Mesenchymal stem cell (in vitro differentiated cells and primary cell): ENCODE results near the gene PLCL1.

Experiments
- DNase-seq: peaks from one replicate; pipeline ENCODE4 v3.0.0-alpha.2; 2013
- H2AFZ ChIP-seq: one replicate; pipeline ENCODE4 v1.6.1; 2013; ENCODE audit warnings: low read depth, mild to moderate bottlenecking, control low read depth, inconsistent platforms, low read length, moderate library complexity
- H2AK5ac ChIP-seq: 2 replicates; pipeline ENCODE4 v1.6.1; 2013; ENCODE audit warnings: low read length, moderate library complexity, mild to moderate bottlenecking, inconsistent platforms; ENCODE audit not compliant: severe bottlenecking
- H2BK120ac ChIP-seq: one replicate; pipeline ENCODE4 v1.6.1; 2013; ENCODE audit warnings: low read depth, mild to moderate bottlenecking, inconsistent platforms, low read length, moderate library complexity
- H2BK12ac ChIP-seq, 2 experiments: one replicate each; pipeline ENCODE4 v1.6.1; 2013; ENCODE audit warnings: inconsistent platforms in 2 of 2, low read length in 2 of 2, mild to moderate bottlenecking in 2 of 2, moderate library complexity in 2 of 2, control low read depth in 1 of 2
- H2BK15ac ChIP-seq: one replicate; pipeline ENCODE4 v1.6.1; 2013; ENCODE audit warnings: mild to moderate bottlenecking, low read depth, inconsistent platforms; ENCODE audit not compliant: poor library complexity, severe bottlenecking
- H2BK5ac ChIP-seq: 2 replicates; pipeline ENCODE4 v1.6.1; 2013; ENCODE audit warnings: low read depth, mild to moderate bottlenecking, low read length, control low read depth, inconsistent platforms; ENCODE audit not compliant: poor library complexity, severe bottlenecking
- H3K14ac ChIP-seq, 2 experiments: one replicate each; pipeline ENCODE4 v1.6.1; 2013; ENCODE audit warnings: inconsistent platforms in 2 of 2, low read length in 2 of 2, control low read depth in 1 of 2, mild to moderate bottlenecking in 1 of 2, moderate library complexity in 1 of 2
- H3K18ac ChIP-seq, 2 experiments: one replicate each; pipeline ENCODE4 v1.6.1; 2013; ENCODE audit warnings: inconsistent platforms in 2 of 2, low read length in 2 of 2, control low read depth in 1 of 2, low read depth in 1 of 2, mild to moderate bottlenecking in 1 of 2
- H3K23ac ChIP-seq, 2 experiments: one replicate each; pipeline ENCODE4 v1.6.1; 2013; ENCODE audit warnings: inconsistent platforms in 2 of 2, low read length in 2 of 2, mild to moderate bottlenecking in 2 of 2, moderate library complexity in 2 of 2, control low read depth in 1 of 2
- H3K27ac ChIP-seq: 2 replicates; pipeline ENCODE4 v1.5.1; 2013; ENCODE audit warnings: mild to moderate bottlenecking, moderate library complexity, low read length, control low read depth, inconsistent platforms; ENCODE audit not compliant: poor library complexity, severe bottlenecking
- H3K27me3 ChIP-seq, 2 experiments: 2 replicates each; pipeline versions ENCODE4 v1.6.1 to v1.7.0; 2013; ENCODE audit warnings: low read length in 2 of 2, mild to moderate bottlenecking in 2 of 2, moderate library complexity in 2 of 2, control low read depth in 1 of 2, inconsistent platforms in 1 of 2; ENCODE audit not compliant: control insufficient read depth in 1 of 2, insufficient read depth in 1 of 2
- H3K36me3 ChIP-seq, 2 experiments: 2 replicates each; pipeline versions ENCODE4 v1.6.1 to v1.7.0; 2013; ENCODE audit warnings: low read length in 2 of 2, control low read depth in 1 of 2, inconsistent platforms in 1 of 2, low read depth in 1 of 2, mild to moderate bottlenecking in 1 of 2; ENCODE audit not compliant: insufficient read depth in 2 of 2, control insufficient read depth in 1 of 2
- H3K4ac ChIP-seq, 2 experiments: one replicate each; pipeline ENCODE4 v1.6.1; 2013; ENCODE audit warnings: inconsistent platforms in 2 of 2, low read length in 2 of 2, mild to moderate bottlenecking in 2 of 2, moderate library complexity in 2 of 2, control low read depth in 1 of 2, low read depth in 1 of 2
- H3K4me1 ChIP-seq: 2 replicates; pipeline ENCODE4 v1.6.1; 2013; ENCODE audit warnings: low read depth, low read length, control low read depth; ENCODE audit not compliant: control insufficient read depth, insufficient read depth
- H3K4me2 ChIP-seq: 2 replicates; pipeline ENCODE4 v1.6.1; 2013; ENCODE audit warnings: low read length, mild to moderate bottlenecking, inconsistent platforms; ENCODE audit not compliant: poor library complexity, severe bottlenecking
- H3K4me3 ChIP-seq, 2 experiments: 2 replicates each; pipeline versions ENCODE4 v1.5.1 to v1.7.0; 2013; ENCODE audit warnings: low read length in 2 of 2, mild to moderate bottlenecking in 2 of 2, control low read depth in 1 of 2, low read depth in 1 of 2; ENCODE audit not compliant: insufficient read depth in 1 of 2
- H3K79me1 ChIP-seq: replicated peaks from 2 replicates; pipeline ENCODE4 v1.6.1; 2013; ENCODE audit warnings: mild to moderate bottlenecking, control low read depth, low read length, inconsistent platforms; ENCODE audit not compliant: poor library complexity, severe bottlenecking
- H3K9ac ChIP-seq: 2 replicates; pipeline ENCODE4 v1.7.0; 2013; ENCODE audit warnings: mild to moderate bottlenecking, low read length, moderate library complexity
- H3K9me3 ChIP-seq: 2 replicates; pipeline ENCODE4 v1.7.0; 2013; ENCODE audit warnings: mild to moderate bottlenecking, low read length; ENCODE audit not compliant: control insufficient read depth
- H4K8ac ChIP-seq: one replicate; pipeline ENCODE4 v1.6.1; 2013; ENCODE audit warnings: inconsistent platforms, mild to moderate bottlenecking, low read length, moderate library complexity
- H4K91ac ChIP-seq: one replicate; pipeline ENCODE4 v1.6.1; 2013; ENCODE audit warnings: mild to moderate bottlenecking, low read length, inconsistent platforms
- WGBS: methylation state at CpG from one replicate; pipeline ENCODE4 v1.1.7; 2013; ENCODE audit warnings: mixed read lengths; 5-methylcytosine and 5-hydroxymethylcytosine counted together

Gene PLCL1

GRCh38 chr2:197947219-197947757 is 142.9 kb downstream of the PLCL1 start:
- Histone ChIP-seq H3K18ac (no peak overlapping the region), H2BK120ac (no peak overlapping the region), H2BK12ac (no peak overlapping the region), H3K27me3 (peaks cover 0 to 7% of the 10 kb centered on the region in 2 experiments), H4K8ac (no peak overlapping the region), H3K9me3 (no peaks in the 10 kb centered on the region), H3K4me3 (no peak overlapping the region), H3K9ac (no peak overlapping the region), H3K4me1 (peaks cover 1% of the 10 kb centered on the region), H4K91ac (no peak overlapping the region), H3K36me3 (no peaks in the 10 kb centered on the region), H2BK5ac (no peak overlapping the region), H3K79me1 (no peaks in the 10 kb centered on the region), H2AK5ac (no peak overlapping the region), H2AFZ (no peak overlapping the region), H3K14ac (no peak overlapping the region), H3K4me2 (no peak overlapping the region), H3K23ac (no peak overlapping the region), H2BK15ac (no peak overlapping the region), H3K4ac (no peak overlapping the region), H3K27ac (no peak overlapping the region)
- no peak for DNase-seq
- WGBS = 79% methylated on average over 3 of the region's 3 CpGs

- H3K14ac ChIP-seq = no peak overlapping the region
- no peak overlapping the region for H3K23ac ChIP-seq
- H2AFZ ChIP-seq = no peak overlapping the region
- no peaks in the 10 kb centered on the region for H3K79me1 ChIP-seq
- no peak overlapping the region for H2BK5ac ChIP-seq
- no peak overlapping the region for H3K18ac ChIP-seq
- H3K27me3 ChIP-seq = peaks cover 0 to 7% of the 10 kb centered on the region in 2 experiments
- no peaks in the 10 kb centered on the region for H3K36me3 ChIP-seq
- H4K8ac ChIP-seq = no peak overlapping the region
- H3K4ac ChIP-seq = no peak overlapping the region
- no peak overlapping the region for H3K9ac ChIP-seq
- H2BK12ac ChIP-seq = no peak overlapping the region
- no peak overlapping the region for H3K4me2 ChIP-seq
- no peak overlapping the region for H3K27ac ChIP-seq
- H3K4me3 ChIP-seq = no peak overlapping the region
- H4K91ac ChIP-seq = no peak overlapping the region
- no peaks in the 10 kb centered on the region for H3K4me1 ChIP-seq
- H3K9me3 ChIP-seq = no peaks in the 10 kb centered on the region
- no peak overlapping the region for H2AK5ac ChIP-seq
- no peak overlapping the region for H2BK15ac ChIP-seq
- DNase-seq = no peak
- H2BK120ac ChIP-seq = no peak overlapping the region
Observed at GRCh38 chr2:197949224-197949623, 144.8 kb downstream of the PLCL1 start.

GRCh38 chr2:197950006-197950405 is 145.6 kb downstream of the PLCL1 start:
- Histone ChIP-seq H3K4me1 (no peaks in the 10 kb centered on the region), H3K79me1 (no peaks in the 10 kb centered on the region), H2BK12ac (no peak overlapping the region), H3K27ac (no peak overlapping the region), H2AK5ac (no peak overlapping the region), H2AFZ (no peak overlapping the region), H3K4me3 (peak overlapping the region in 1 of 2 experiments; percentile 14), H3K27me3 (peaks cover 0 to 7% of the 10 kb centered on the region in 2 experiments), H2BK120ac (no peak overlapping the region), H4K91ac (no peak overlapping the region), H4K8ac (no peak overlapping the region), H3K4me2 (no peak overlapping the region), H3K4ac (no peak overlapping the region), H3K9ac (peak overlapping the region; percentile 76), H3K14ac (no peak overlapping the region), H2BK5ac (no peak overlapping the region), H3K18ac (no peak overlapping the region), H2BK15ac (no peak overlapping the region), H3K9me3 (no peaks in the 10 kb centered on the region), H3K23ac (no peak overlapping the region), H3K36me3 (no peaks in the 10 kb centered on the region)
- no peak for DNase-seq
- WGBS = 86% methylated on average over 3 of the region's 3 CpGs

GRCh38 chr2:197950724-197951123 is 146.3 kb downstream of the PLCL1 start:
- Histone ChIP-seq H3K4me2 (no peak overlapping the region), H3K4ac (no peak overlapping the region), H3K27ac (no peak overlapping the region), H2AK5ac (no peak overlapping the region), H3K18ac (no peak overlapping the region), H3K9me3 (no peaks in the 10 kb centered on the region), H3K14ac (no peak overlapping the region), H3K4me1 (no peaks in the 10 kb centered on the region), H2BK120ac (no peak overlapping the region), H3K4me3 (no peak overlapping the region), H4K91ac (no peak overlapping the region), H4K8ac (no peak overlapping the region), H3K79me1 (no peaks in the 10 kb centered on the region), H3K36me3 (no peaks in the 10 kb centered on the region), H2BK12ac (no peak overlapping the region), H2AFZ (no peak overlapping the region), H2BK15ac (no peak overlapping the region), H3K23ac (no peak overlapping the region), H2BK5ac (no peak overlapping the region), H3K27me3 (peaks cover 0 to 7% of the 10 kb centered on the region in 2 experiments), H3K9ac (no peak overlapping the region)
- no peak for DNase-seq
- 89% methylated on average over 1 of the region's 1 CpG for WGBS
